Bronchial epithelial cell (primary cell): ENCODE results near the gene PRRT2. TPM values are rescaled to one million over a fixed set of nuclear protein-coding genes. Genes with fewer than 3 reads are reported as not detected.
A peak's percentile ranks its signal among the peaks of the same experiment; 100 is the strongest.

Experiments used
- DNase-seq: peaks from one replicate; pipeline ENCODE4 v3.0.0-alpha.2; 2010; ENCODE audit warnings: low read depth
- FAIRE-seq: peaks from 2 replicates; lab custom pipeline; 2011; peaks lifted over from hg19 to GRCh38; lab: Jason Lieb, UNC
- H3K27me3 ChIP-seq: 2 replicates; pipeline ENCODE4 v1.5.1; 2011; ENCODE audit warnings: low read length; ENCODE audit not compliant: control insufficient read depth, insufficient read depth
- H3K36me3 ChIP-seq: 2 replicates; pipeline ENCODE4 v1.5.1; 2011; ENCODE audit warnings: low read length; ENCODE audit not compliant: control insufficient read depth, insufficient read depth
- H3K4me3 ChIP-seq: 2 replicates; pipeline ENCODE4 v1.5.1; 2011; ENCODE audit warnings: mild to moderate bottlenecking, low read depth, low read length, control low read depth
- total RNA-seq: library from RNA; depleted of rRNA; stranded (reverse); fragments of >200 nt; gene quantifications from 2 replicates; pipeline ENCODE4 v1.2.1, GENCODE V29; 2014
- TF ChIP-seq, protein P1 (sequence below): IDR thresholded peaks from 2 replicates; pipeline ENCODE4 v1.5.1; 2011; ENCODE audit warnings: mild to moderate bottlenecking, moderate library complexity, low read length, control low read depth, inconsistent platforms; ENCODE audit not compliant: insufficient read depth, severe bottlenecking

Gene PRRT2
- total RNA-seq, 1 donor from 2014 or later: not detected

- Histone ChIP-seq H3K27me3 (no peaks in the 10 kb centered on the region), H3K4me3 (peak within 1 kb of the TSS; percentile 51), H3K36me3 (peaks cover 5% of the 10 kb centered on the region)
- FAIRE-seq (no peak), DNase-seq (peak; percentile 59)
- TF ChIP-seq, protein P1, sequence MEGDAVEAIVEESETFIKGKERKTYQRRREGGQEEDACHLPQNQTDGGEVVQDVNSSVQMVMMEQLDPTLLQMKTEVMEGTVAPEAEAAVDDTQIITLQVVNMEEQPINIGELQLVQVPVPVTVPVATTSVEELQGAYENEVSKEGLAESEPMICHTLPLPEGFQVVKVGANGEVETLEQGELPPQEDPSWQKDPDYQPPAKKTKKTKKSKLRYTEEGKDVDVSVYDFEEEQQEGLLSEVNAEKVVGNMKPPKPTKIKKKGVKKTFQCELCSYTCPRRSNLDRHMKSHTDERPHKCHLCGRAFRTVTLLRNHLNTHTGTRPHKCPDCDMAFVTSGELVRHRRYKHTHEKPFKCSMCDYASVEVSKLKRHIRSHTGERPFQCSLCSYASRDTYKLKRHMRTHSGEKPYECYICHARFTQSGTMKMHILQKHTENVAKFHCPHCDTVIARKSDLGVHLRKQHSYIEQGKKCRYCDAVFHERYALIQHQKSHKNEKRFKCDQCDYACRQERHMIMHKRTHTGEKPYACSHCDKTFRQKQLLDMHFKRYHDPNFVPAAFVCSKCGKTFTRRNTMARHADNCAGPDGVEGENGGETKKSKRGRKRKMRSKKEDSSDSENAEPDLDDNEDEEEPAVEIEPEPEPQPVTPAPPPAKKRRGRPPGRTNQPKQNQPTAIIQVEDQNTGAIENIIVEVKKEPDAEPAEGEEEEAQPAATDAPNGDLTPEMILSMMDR: no peak
These were observed 8.3 kb downstream of the PRRT2 start, which contains the start of gene MVP for GRCh38 chr16:29820271-29820701. TSS of gene MVP (plus strand) at chr16:29820462. CDS start at chr16:29830550, 10,088 bp downstream.

GRCh38 chr16:29820730-29821642 is 9.0 kb downstream of the PRRT2 start:
- TF ChIP-seq, protein P1: no peak
- Histone ChIP-seq H3K27me3 (no peaks in the 10 kb centered on the region), H3K36me3 (peaks cover 7% of the 10 kb centered on the region), H3K4me3 (peak overlapping the region; percentile 51)
- FAIRE-seq: no peak
- DNase-seq: peak; percentile 55

GRCh38 chr16:29821643-29822115 is 9.7 kb downstream of the PRRT2 start:
- peaks cover 9% of the 10 kb centered on the region for H3K36me3 ChIP-seq
- TF ChIP-seq, protein P1: no peak
- no peak for FAIRE-seq
- no peaks in the 10 kb centered on the region for H3K27me3 ChIP-seq
- H3K4me3 ChIP-seq: peak overlapping the region; percentile 51
- DNase-seq: peak; percentile 75

DNA sequence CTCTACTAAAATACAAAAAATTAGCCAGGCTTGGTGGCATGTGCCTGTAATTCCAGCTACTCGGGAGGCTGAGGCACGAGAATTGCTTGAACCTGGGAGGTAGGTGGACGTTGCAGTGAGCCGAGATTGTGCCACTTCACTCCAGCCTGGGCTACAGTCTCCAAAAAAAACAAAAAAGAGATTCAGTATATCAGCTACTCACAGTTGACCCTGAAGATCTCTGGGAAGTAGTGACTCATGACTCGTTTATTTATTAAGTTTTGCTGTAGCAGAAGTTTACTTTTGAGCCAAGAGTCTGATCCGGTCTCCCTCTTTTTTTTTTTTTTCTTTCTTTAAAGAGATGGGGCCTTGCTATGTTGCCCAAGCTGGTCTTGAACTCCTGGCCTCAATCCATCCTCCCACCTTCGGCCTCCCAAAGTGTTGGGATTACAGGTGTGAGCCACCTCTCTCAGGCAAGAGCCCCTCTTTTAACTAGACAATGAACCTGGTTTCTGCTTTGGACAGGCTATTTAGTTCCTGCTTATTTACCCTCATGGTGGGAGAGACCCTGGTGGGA is 12.7 kb downstream of the PRRT2 start:
- FAIRE-seq: no peak
- Histone ChIP-seq H3K27me3 (no peaks in the 10 kb centered on the region), H3K36me3 (peaks cover 8% of the 10 kb centered on the region), H3K4me3 (no peak overlapping the region)
- DNase-seq: peak; percentile 61
- TF ChIP-seq, protein P1: no peak

DNA sequence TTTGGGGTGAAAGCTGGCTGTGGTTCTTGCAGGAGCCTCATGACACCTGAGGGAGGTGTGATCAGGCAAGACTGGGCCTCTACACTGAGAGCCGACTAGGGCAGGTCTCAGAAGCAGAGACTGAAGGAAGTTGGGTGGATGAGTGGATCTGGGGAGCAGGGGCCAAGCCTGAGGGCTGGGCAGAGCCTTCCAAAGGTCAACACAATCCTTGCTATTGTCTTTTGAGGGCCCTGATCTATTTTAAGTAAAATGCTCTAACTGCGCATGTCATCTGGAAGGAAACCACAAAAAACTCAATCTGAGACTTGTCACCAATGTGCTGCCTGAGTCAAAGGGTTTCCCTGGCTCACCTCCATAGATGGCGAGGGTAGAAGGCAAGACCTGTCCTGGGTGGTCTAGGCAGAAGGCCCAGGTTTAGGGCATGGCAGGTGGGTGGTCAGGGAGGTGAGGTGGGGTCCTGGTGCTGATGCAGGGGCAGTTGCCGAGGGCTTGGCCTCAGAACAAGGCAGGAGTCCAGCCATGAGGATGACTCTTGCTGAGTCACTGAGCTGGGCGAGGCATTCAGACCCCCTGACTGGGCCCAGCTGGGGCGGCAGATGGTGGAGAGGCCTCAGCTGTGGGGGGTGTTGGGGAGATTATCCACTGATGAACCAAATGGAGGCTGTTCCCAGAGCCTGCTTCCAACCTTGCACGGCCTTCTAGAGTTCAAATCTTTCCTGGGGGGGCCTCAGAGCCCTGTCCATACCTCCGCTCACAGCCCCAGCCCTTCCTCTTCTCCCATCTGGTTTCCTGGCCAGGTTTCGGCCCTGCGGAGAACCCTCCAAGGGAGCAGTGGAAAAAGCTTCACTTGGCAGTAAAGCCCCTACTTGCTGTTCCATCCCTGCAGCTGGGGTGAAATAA is 13.4 kb downstream of the PRRT2 start:
- Histone ChIP-seq H3K36me3 (peaks cover 12% of the 10 kb centered on the region), H3K27me3 (no peaks in the 10 kb centered on the region), H3K4me3 (no peak overlapping the region)
- DNase-seq (peak; percentile 27), FAIRE-seq (no peak)
- TF ChIP-seq, protein P1: no peak
